Esophagus muscularis mucosa (tissue), 4 donors: ENCODE measurements around the gene MSI2. TPM values are rescaled to one million over a fixed set of nuclear protein-coding genes. Genes with fewer than 3 reads are reported as not detected.

Experiments
- DNase-seq: peaks from one replicate; pipeline ENCODE4 v3.0.0-alpha.2; 2017; ENCODE audit errors: extremely low spot score
- H3K27ac ChIP-seq, 4 donors: fragments of 200-600 bp; sonication (generic); replicated peaks in 1 of 4; 1 replicate in 3 of 4; 2 replicates in 1 of 4; pipeline ENCODE4 v1.5.1; 2016 to 2019; ENCODE audit warnings: mild to moderate bottlenecking in 1 of 4
- H3K27me3 ChIP-seq, 4 donors: fragments of 200-600 bp; sonication (generic); one replicate each; pipeline versions ENCODE4 v1.5.1 to v1.6.0; 2016 to 2019
- H3K36me3 ChIP-seq, 4 donors: fragments of 200-600 bp; sonication (generic); one replicate each; pipeline ENCODE4 v1.5.1; 2016 to 2019
- H3K4me1 ChIP-seq, 4 donors: fragments of 200-600 bp; sonication (generic); one replicate each; pipeline ENCODE4 v1.5.1; 2016 to 2019
- H3K4me3 ChIP-seq, 4 donors: fragments of 200-600 bp; sonication (generic); 1 replicate in 2 of 4; 2 replicates in 2 of 4; pipeline ENCODE4 v1.5.1; 2016 to 2019; ENCODE audit warnings: mild to moderate bottlenecking in 4 of 4, moderate library complexity in 1 of 4
- H3K9me3 ChIP-seq, 4 donors: fragments of 200-600 bp; sonication (generic); 1 replicate in 3 of 4; 2 replicates in 1 of 4; pipeline ENCODE4 v1.5.1; 2016 to 2019
- CTCF ChIP-seq, 3 experiments: fragments of 200-600 bp in 2 of 3; fragments of 450-650 bp in 1 of 3; sonication (generic) in 2 of 3; IDR thresholded peaks; one replicate each; pipeline ENCODE4 v1.5.1; 2017 to 2019; ENCODE audit warnings: antibody characterized with exemption in 3 of 3, mild to moderate bottlenecking in 2 of 3, moderate library complexity in 1 of 3
- EP300 ChIP-seq: sonication (generic); formaldehyde crosslinking; IDR thresholded peaks from one replicate; pipeline ENCODE4 v1.6.1; 2017; ENCODE audit warnings: antibody characterized with exemption
- POLR2A ChIP-seq: fragments of 450-650 bp; IDR thresholded peaks from one replicate; pipeline ENCODE4 v1.6.1; 2017; ENCODE audit warnings: antibody characterized with exemption, moderate library complexity, mild to moderate bottlenecking, low read depth
- POLR2AphosphoS5 ChIP-seq, 2 donors: sonication (generic); formaldehyde crosslinking; IDR thresholded peaks; one replicate each; pipeline ENCODE4 v1.6.1; 2017; ENCODE audit warnings: antibody characterized with exemption in 2 of 2
- WGBS: methylation state at CpG from one replicate; pipeline ENCODE4 v1.1.5; 2018; 5-methylcytosine and 5-hydroxymethylcytosine counted together
- intact Hi-C: fragments of 100-400 bp; cut with DNase I; formaldehyde crosslinking; loops from one replicate; pipeline ENCODE4 v1.15.1; 2023
- total RNA-seq, 4 donors: library from RNA; depleted of rRNA; stranded (reverse); fragments of >200 nt; gene quantifications; one replicate each; pipeline versions ENCODE4 v1.1.0 to v1.2.1, GENCODE V29; 2016

MSI2 gene
- total RNA-seq, 4 donors from 2014 or later = 28.8 to 39.0 (median 29.6) TPM

GRCh38 chr17:57240648-57241047 is 15.7 kb upstream of the MSI2 start:
- WGBS = 86% methylated on average over 3 of the region's 3 CpGs
- Histone ChIP-seq H3K27me3 (peaks cover 0 to 9% (median 0%) of the 10 kb centered on the region in 4 donors), H3K4me1 (peaks cover 7 to 16% (median 9%) of the 10 kb centered on the region in 4 donors), H3K36me3 (no peaks in the 10 kb centered on the region), H3K27ac (no peak overlapping the region), H3K9me3 (no peaks in the 10 kb centered on the region), H3K4me3 (no peak overlapping the region)
- DNase-seq = no peak
- TF ChIP-seq POLR2AphosphoS5 (IDR thresholded peaks at IDR 0.05) = no peak
- TF ChIP-seq CTCF (IDR thresholded peaks at IDR 0.05) = no peak
- TF ChIP-seq POLR2A = no peak
- TF ChIP-seq EP300 = no peak
- intact Hi-C loops = loop anchor here (5.0 kb wide), 3 partner anchors 427 to 592 kb away; partner anchors contain the start of gene CCDC182

GRCh38 chr17:57242148-57242547 is 14.2 kb upstream of the MSI2 start:
- H3K9me3 ChIP-seq = no peaks in the 10 kb centered on the region
- 80% methylated on average over 7 of the region's 7 CpGs for WGBS
- H3K36me3 ChIP-seq = no peaks in the 10 kb centered on the region
- peaks cover 0 to 2% (median 0%) of the 10 kb centered on the region in 4 donors for H3K27me3 ChIP-seq
- peaks cover 7 to 16% (median 9%) of the 10 kb centered on the region in 4 donors for H3K4me1 ChIP-seq
- H3K27ac ChIP-seq = no peak overlapping the region
- intact Hi-C loops = loop anchor here (5.0 kb wide), 3 partner anchors 425 to 590 kb away; partner anchors contain the start of gene CCDC182
- no peak overlapping the region for H3K4me3 ChIP-seq
- no peak for DNase-seq
- TF ChIP-seq POLR2A (no peak), POLR2AphosphoS5 (IDR thresholded peaks at IDR 0.05) (no peak), CTCF (IDR thresholded peaks at IDR 0.05) (no peak), EP300 (no peak)

- no peaks in the 10 kb centered on the region for H3K36me3 ChIP-seq
- peaks cover 7 to 16% (median 9%) of the 10 kb centered on the region in 4 donors for H3K4me1 ChIP-seq
- 83% methylated on average over 3 of the region's 13 CpGs for WGBS
- no peak overlapping the region for H3K27ac ChIP-seq
- intact Hi-C loops = loop anchor here (5.0 kb wide), 3 partner anchors 424 to 589 kb away; partner anchors contain the start of gene CCDC182
- DNase-seq = no peak
- H3K9me3 ChIP-seq = no peaks in the 10 kb centered on the region
- no peak for TF ChIP-seq EP300
- peak; percentile 98 to 100 (median 99) for TF ChIP-seq CTCF (IDR thresholded peaks at IDR 0.05)
- TF ChIP-seq POLR2AphosphoS5 (IDR thresholded peaks at IDR 0.05) = peak in 1 of 2 donors; percentile 56
- H3K27me3 ChIP-seq = no peaks in the 10 kb centered on the region
- no peak overlapping the region for H3K4me3 ChIP-seq
Observed at GRCh38 chr17:57243171-57243622, 13.1 kb upstream of the MSI2 start.

GRCh38 chr17:57245786-57246185 is 10.5 kb upstream of the MSI2 start:
- H3K27ac ChIP-seq = no peak overlapping the region
- H3K9me3 ChIP-seq = peaks cover 0 to 6% (median 0%) of the 10 kb centered on the region in 4 donors
- no peaks in the 10 kb centered on the region for H3K27me3 ChIP-seq
- peaks cover 7 to 16% (median 9%) of the 10 kb centered on the region in 4 donors for H3K4me1 ChIP-seq
- H3K4me3 ChIP-seq = no peak overlapping the region
- TF ChIP-seq EP300 (no peak), POLR2AphosphoS5 (IDR thresholded peaks at IDR 0.05) (no peak), POLR2A (no peak), CTCF (IDR thresholded peaks at IDR 0.05) (no peak)
- intact Hi-C loops = no loop called here
- DNase-seq = no peak
- H3K36me3 ChIP-seq = no peaks in the 10 kb centered on the region
- WGBS = 91% methylated on average over 10 of the region's 10 CpGs

- H3K27ac ChIP-seq = no peak overlapping the region
- no peak overlapping the region for H3K4me3 ChIP-seq
- H3K36me3 ChIP-seq = no peaks in the 10 kb centered on the region
- H3K27me3 ChIP-seq = no peaks in the 10 kb centered on the region
- DNase-seq = no peak
- intact Hi-C loops = no loop called here
- H3K4me1 ChIP-seq = peaks cover 7 to 16% (median 9%) of the 10 kb centered on the region in 4 donors
- TF ChIP-seq EP300 = no peak
- TF ChIP-seq CTCF (IDR thresholded peaks at IDR 0.05) = no peak
- no peak for TF ChIP-seq POLR2A
- no peak for TF ChIP-seq POLR2AphosphoS5 (IDR thresholded peaks at IDR 0.05)
- WGBS = 95% methylated on average over 3 of the region's 3 CpGs
- H3K9me3 ChIP-seq = peaks cover 0 to 6% (median 0%) of the 10 kb centered on the region in 4 donors
Observed at GRCh38 chr17:57246257-57246656, 10.1 kb upstream of the MSI2 start.
